ENCODE results near the gene TTI1. TPM values are rescaled to one million over a fixed set of nuclear protein-coding genes. Genes with fewer than 3 reads are reported as not detected.

TTI1 gene
- polyA plus RNA-seq, 1 donor from 2014 or later = 20.0 TPM

GRCh38 chr20:37988306-37988954 lies 44.8 kb downstream of the TTI1 start:
- Histone ChIP-seq H4K20me1 (ENCODE audit: insufficient read depth) (no peaks in the 10 kb centered on the region), H3K9me2 (ENCODE audit: insufficient read depth, low read length) (no peaks in the 10 kb centered on the region), H3K27me3 (ENCODE audit: insufficient read depth, low read depth, low read length) (no peaks in the 10 kb centered on the region), H3K36me3 (ENCODE audit: insufficient read depth, low read length) (no peaks in the 10 kb centered on the region), H3K4me2 (ENCODE audit: low read length) (no peak overlapping the region), H3K4me3 (ENCODE audit: low read length) (peak overlapping the region; percentile 24), H3K27ac (ENCODE audit: low read length) (peak overlapping the region; percentile 14), H3K79me2 (replicated peaks; ENCODE audit: insufficient read depth, low read length) (no peaks in the 10 kb centered on the region), H3F3A (ENCODE audit: insufficient read depth, low read length, poor library complexity, severe bottlenecking) (no peaks in the 10 kb centered on the region), H3K9ac (ENCODE audit: low read length) (no peak overlapping the region), H3K9me3 (ENCODE audit: low read length) (no peaks in the 10 kb centered on the region), H2AFZ (ENCODE audit: low read depth, low read length) (no peak overlapping the region)
- TF ChIP-seq CTCF (IDR thresholded peaks at IDR 0.05; ENCODE audit: poor library complexity, severe bottlenecking) = no peak
- no peak for TF ChIP-seq REST (IDR thresholded peaks at IDR 0.05; ENCODE audit: borderline replicate concordance)
- TF ChIP-seq EP300 (conservative IDR thresholded peaks at IDR 0.05; ENCODE audit: poor library complexity, severe bottlenecking) = no peak
- no peak for TF ChIP-seq SMC3 (conservative IDR thresholded peaks at IDR 0.05; ENCODE audit: poor library complexity)
- no peak for TF ChIP-seq MXI1 (conservative IDR thresholded peaks at IDR 0.05; ENCODE audit: poor library complexity, severe bottlenecking)
- TF ChIP-seq RAD21 (conservative IDR thresholded peaks at IDR 0.05) = no peak
- TF ChIP-seq POLR2AphosphoS5 (IDR thresholded peaks at IDR 0.05) = no peak

GRCh38 chr20:37987602-37988290 lies 45.5 kb downstream of the TTI1 start:
- H3K79me2 ChIP-seq (replicated peaks; ENCODE audit: insufficient read depth, low read length) = no peaks in the 10 kb centered on the region
- no peak overlapping the region for H3K9ac ChIP-seq (ENCODE audit: low read length)
- no peaks in the 10 kb centered on the region for H3K27me3 ChIP-seq (ENCODE audit: insufficient read depth, low read depth, low read length)
- H3K27ac ChIP-seq (ENCODE audit: low read length) = peak overlapping the region; percentile 14
- H3K4me3 ChIP-seq (ENCODE audit: low read length) = peak overlapping the region; percentile 24
- no peaks in the 10 kb centered on the region for H3K9me2 ChIP-seq (ENCODE audit: insufficient read depth, low read length)
- TF ChIP-seq CTCF (IDR thresholded peaks at IDR 0.05; ENCODE audit: poor library complexity, severe bottlenecking) (no peak), REST (IDR thresholded peaks at IDR 0.05; ENCODE audit: borderline replicate concordance) (no peak), SMC3 (conservative IDR thresholded peaks at IDR 0.05; ENCODE audit: poor library complexity) (no peak), EZH2 (IDR thresholded peaks at IDR 0.05; ENCODE audit: borderline replicate concordance, insufficient read depth, low read length, poor library complexity, severe bottlenecking) (no peak), RAD21 (conservative IDR thresholded peaks at IDR 0.05) (no peak), TAF1 (IDR thresholded peaks at IDR 0.05; ENCODE audit: low read depth) (no peak), MXI1 (conservative IDR thresholded peaks at IDR 0.05; ENCODE audit: poor library complexity, severe bottlenecking) (no peak), POLR2AphosphoS5 (IDR thresholded peaks at IDR 0.05) (no peak), EP300 (conservative IDR thresholded peaks at IDR 0.05; ENCODE audit: poor library complexity, severe bottlenecking) (no peak)
- H3F3A ChIP-seq (ENCODE audit: insufficient read depth, low read length, poor library complexity, severe bottlenecking) = no peaks in the 10 kb centered on the region
- no peak overlapping the region for H2AFZ ChIP-seq (ENCODE audit: low read depth, low read length)
- H4K20me1 ChIP-seq (ENCODE audit: insufficient read depth) = no peaks in the 10 kb centered on the region
- H3K36me3 ChIP-seq (ENCODE audit: insufficient read depth, low read length) = no peaks in the 10 kb centered on the region
- no peaks in the 10 kb centered on the region for H3K9me3 ChIP-seq (ENCODE audit: low read length)
- H3K4me2 ChIP-seq (ENCODE audit: low read length) = peak overlapping the region; percentile 25

All from neural cell (in vitro differentiated cells).